Naive thymus-derived CD8-positive, alpha-beta T cell (primary cell): ENCODE measurements around the gene WEE1. TPM values are rescaled to one million over a fixed set of nuclear protein-coding genes. Genes with fewer than 3 reads are reported as not detected.

Experiments
- ATAC-seq, 2 donors: fragments of 150-1000 bp; cut with Tn5 transposase in 1 of 2; sonication (Bioruptor Pico), chemical (Tn5 transposase) in 1 of 2; 1 replicate in 1 of 2; 2 replicates in 1 of 2; pipeline ENCODE4 v1.10.0; 2021; ENCODE audit warnings: mild to moderate bottlenecking in 2 of 2, moderate library complexity in 2 of 2
- POLR2A ChIA-PET: fragments of 350-600 bp; sonication (Branson Sonifier 250); formaldehyde crosslinking; loops from one replicate; lab custom pipeline; 2021; ENCODE audit warnings: antibody characterized with exemption; lab: Charles Lee
- DNase-seq, 10 donors: peaks; one replicate each; pipeline versions ENCODE4 v3.0.0 to v3.0.0-alpha.2; 2020 to 2022
- H3K27ac Mint-ChIP-seq, 10 donors: one replicate each; pipeline ENCODE4 v1.8.0; 2020 to 2022; ENCODE audit warnings: mild to moderate bottlenecking in 10 of 10, mixed read lengths in 10 of 10, moderate library complexity in 4 of 10, inconsistent platforms in 1 of 10
- H3K27me3 Mint-ChIP-seq, 5 donors: one replicate each; pipeline ENCODE4 v1.8.0; 2021 to 2022; ENCODE audit warnings: mixed read lengths in 5 of 5
- H3K36me3 Mint-ChIP-seq, 3 donors: one replicate each; pipeline ENCODE4 v1.8.0; 2020 to 2022; ENCODE audit warnings: mixed read lengths in 3 of 3, mild to moderate bottlenecking in 2 of 3, inconsistent platforms in 1 of 3
- H3K4me1 Mint-ChIP-seq, 4 donors: one replicate each; pipeline ENCODE4 v1.8.0; 2021 to 2022; ENCODE audit warnings: mixed read lengths in 4 of 4
- H3K4me3 Mint-ChIP-seq, 10 donors: one replicate each; pipeline ENCODE4 v1.8.0; 2020 to 2022; ENCODE audit warnings: mild to moderate bottlenecking in 10 of 10, mixed read lengths in 10 of 10, moderate library complexity in 6 of 10, inconsistent platforms in 1 of 10
- H3K9me3 Mint-ChIP-seq, 9 donors: one replicate each; pipeline ENCODE4 v1.8.0; 2020 to 2022; ENCODE audit warnings: mixed read lengths in 9 of 9, mild to moderate bottlenecking in 3 of 9, inconsistent platforms in 1 of 9, moderate library complexity in 1 of 9
- polyA plus RNA-seq, 3 donors: library from polyadenylated mRNA; unstranded; fragments of 300-500 nt; fragmentation: Illumina TruSeq; gene quantifications; one replicate each; pipeline ENCODE4 v1.2.3, GENCODE V29; 2021
- total RNA-seq, 8 experiments: library from RNA in 2 of 8; stranded (reverse) in 2 of 8; gene quantifications; one replicate each; pipeline ENCODE4 v1.2.3 and lab custom pipeline; 2021 to 2026

The WEE1 gene
- total and polyA plus RNA-seq, 5 experiments from 2014 or later: 0.33 to 5.1 (median 0.77) TPM; not detected in 1

- DNase-seq (no peak), ATAC-seq (no peak)
- POLR2A ChIA-PET: interaction anchor here (0.6 to 1.4 kb wide), 2 partner anchors 9 to 31 kb away, joined by 4 to 5 read pairs; no protein-coding TSS in a partner anchor
- peaks cover 0 to 8% (median 0%) of the 10 kb centered on the region in 5 donors for H3K27me3 Mint-ChIP-seq
- H3K9me3 Mint-ChIP-seq: peaks cover 0 to 1% (median 0%) of the 10 kb centered on the region in 9 donors
- H3K36me3 Mint-ChIP-seq: peaks cover 0 to 2% (median 0%) of the 10 kb centered on the region in 3 donors
- peaks cover 10 to 29% (median 19%) of the 10 kb centered on the region in 4 donors for H3K4me1 Mint-ChIP-seq
- no peak overlapping the region for H3K27ac Mint-ChIP-seq
- H3K4me3 Mint-ChIP-seq: no peak overlapping the region
These were observed 30.7 kb downstream of the WEE1 start for GRCh38 chr11:9604134-9604533.

GRCh38 chr11:9605742-9606141, 32.3 kb downstream of the WEE1 start:
- ATAC-seq (no peak), DNase-seq (no peak)
- Mint-ChIP-seq H3K9me3 (peaks cover 0 to 1% (median 0%) of the 10 kb centered on the region in 9 donors), H3K36me3 (peaks cover 0 to 2% (median 0%) of the 10 kb centered on the region in 3 donors), H3K4me1 (peaks cover 10 to 23% (median 14%) of the 10 kb centered on the region in 4 donors), H3K27me3 (peaks cover 0 to 8% (median 0%) of the 10 kb centered on the region in 5 donors), H3K27ac (peak overlapping the region in 1 of 10 donors; percentile 7), H3K4me3 (no peak overlapping the region)
- POLR2A ChIA-PET: no interaction called here

GRCh38 chr11:9606809-9607510, 33.5 kb downstream of the WEE1 start:
- Mint-ChIP-seq H3K27ac (no peak overlapping the region), H3K27me3 (peaks cover 0 to 8% (median 0%) of the 10 kb centered on the region in 5 donors), H3K4me3 (no peak overlapping the region), H3K9me3 (no peaks in the 10 kb centered on the region), H3K4me1 (peaks cover 0 to 11% (median 6%) of the 10 kb centered on the region in 4 donors), H3K36me3 (no peaks in the 10 kb centered on the region)
- POLR2A ChIA-PET: interaction anchor here (0.6 to 0.7 kb wide), 2 partner anchors 8 to 708 kb away, joined by 3 to 4 read pairs; no protein-coding TSS in a partner anchor
- DNase-seq: no peak
- ATAC-seq: no peak

GRCh38 chr11:9607511-9607899, 34.0 kb downstream of the WEE1 start:
- H3K4me3 Mint-ChIP-seq: no peak overlapping the region
- H3K36me3 Mint-ChIP-seq: no peaks in the 10 kb centered on the region
- peaks cover 0 to 8% (median 0%) of the 10 kb centered on the region in 5 donors for H3K27me3 Mint-ChIP-seq

GRCh38 chr11:9609002-9609759, 35.7 kb downstream of the WEE1 start:
- no peaks in the 10 kb centered on the region for H3K9me3 Mint-ChIP-seq
- DNase-seq (no peak), ATAC-seq (no peak)
- no peaks in the 10 kb centered on the region for H3K36me3 Mint-ChIP-seq
- H3K4me3 Mint-ChIP-seq: no peak overlapping the region
- H3K27me3 Mint-ChIP-seq: peaks cover 0 to 8% (median 0%) of the 10 kb centered on the region in 5 donors
- POLR2A ChIA-PET: no interaction called here
- peaks cover 11 to 19% (median 13%) of the 10 kb centered on the region in 4 donors for H3K4me1 Mint-ChIP-seq
- H3K27ac Mint-ChIP-seq: no peak overlapping the region

More at GRCh38 chr11:9607511-9607899, 34.0 kb downstream of the WEE1 start:
- peaks cover 0 to 8% (median 3%) of the 10 kb centered on the region in 4 donors for H3K4me1 Mint-ChIP-seq
- ATAC-seq: no peak
- DNase-seq: no peak
- H3K9me3 Mint-ChIP-seq: no peaks in the 10 kb centered on the region
- H3K27ac Mint-ChIP-seq: no peak overlapping the region
- POLR2A ChIA-PET: interaction anchor here (0.6 to 1.0 kb wide), 3 partner anchors 8 to 707 kb away, joined by 3 to 4 read pairs (median 3); no protein-coding TSS in a partner anchor

GRCh38 chr11:9609841-9610240, 36.4 kb downstream of the WEE1 start:
- H3K36me3 Mint-ChIP-seq: no peaks in the 10 kb centered on the region
- no peak overlapping the region for H3K4me3 Mint-ChIP-seq
- no peak for DNase-seq
- no peaks in the 10 kb centered on the region for H3K9me3 Mint-ChIP-seq
- no peak for ATAC-seq
- peaks cover 16 to 26% (median 19%) of the 10 kb centered on the region in 4 donors for H3K4me1 Mint-ChIP-seq
- POLR2A ChIA-PET: no interaction called here
- H3K27me3 Mint-ChIP-seq: peaks cover 0 to 8% (median 0%) of the 10 kb centered on the region in 5 donors
- no peak overlapping the region for H3K27ac Mint-ChIP-seq

GRCh38 chr11:9613118-9613829, 39.8 kb downstream of the WEE1 start:
- peaks cover 0 to 4% (median 0%) of the 10 kb centered on the region in 5 donors for H3K27me3 Mint-ChIP-seq
- H3K4me1 Mint-ChIP-seq: peaks cover 14 to 51% (median 20%) of the 10 kb centered on the region in 4 donors
- no peaks in the 10 kb centered on the region for H3K36me3 Mint-ChIP-seq
- no peaks in the 10 kb centered on the region for H3K9me3 Mint-ChIP-seq
- peak; percentile 55 to 58 for ATAC-seq
- peak overlapping the region; percentile 90 to 99 (median 95) for H3K27ac Mint-ChIP-seq
- peak; percentile 65 to 89 (median 77) for DNase-seq
- peak overlapping the region; percentile 92 to 99 (median 96) for H3K4me3 Mint-ChIP-seq
- POLR2A ChIA-PET: interaction anchor here (0.6 to 2.1 kb wide), 9 partner anchors 10 to 689 kb away, joined by 3 to 10 read pairs (median 4); partner anchors contain the start of genes WEE1 and ZNF143

- POLR2A ChIA-PET: interaction anchor here (0.7 to 2.1 kb wide), 9 partner anchors 10 to 153 kb away, joined by 3 to 10 read pairs (median 4); partner anchors contain the start of genes WEE1 and ZNF143
- Mint-ChIP-seq H3K9me3 (no peaks in the 10 kb centered on the region), H3K36me3 (no peaks in the 10 kb centered on the region), H3K27me3 (peaks cover 0 to 4% (median 0%) of the 10 kb centered on the region in 5 donors), H3K4me1 (peaks cover 14 to 55% (median 20%) of the 10 kb centered on the region in 4 donors), H3K27ac (peak overlapping the region; percentile 90 to 99 (median 95)), H3K4me3 (peak overlapping the region; percentile 92 to 99 (median 96))
- peak; percentile 79 to 91 (median 84) for DNase-seq
- ATAC-seq: peak; percentile 84 to 87
These were observed 40.6 kb downstream of the WEE1 start for GRCh38 chr11:9613830-9614762.

- POLR2A ChIA-PET: interaction anchor here (0.7 kb wide), 1 partner anchor 8 kb away, joined by 3 read pairs; no protein-coding TSS in a partner anchor
- H3K36me3 Mint-ChIP-seq: no peaks in the 10 kb centered on the region
- ATAC-seq (no peak), DNase-seq (peak in 1 of 10 donors; percentile 48)
- peaks cover 14 to 61% (median 20%) of the 10 kb centered on the region in 4 donors for H3K4me1 Mint-ChIP-seq
- no peaks in the 10 kb centered on the region for H3K9me3 Mint-ChIP-seq
- peak overlapping the region in 7 of 10 donors; percentile 36 to 97 (median 90) for H3K27ac Mint-ChIP-seq
- peaks cover 0 to 4% (median 0%) of the 10 kb centered on the region in 5 donors for H3K27me3 Mint-ChIP-seq
- H3K4me3 Mint-ChIP-seq: peak overlapping the region; percentile 83 to 99 (median 94)
These were observed 41.6 kb downstream of the WEE1 start for GRCh38 chr11:9615031-9615451.

GRCh38 chr11:9616042-9616675, 42.7 kb downstream of the WEE1 start:
- POLR2A ChIA-PET: interaction anchor here (0.5 kb wide), 1 partner anchor 27 kb away, joined by 3 read pairs; no protein-coding TSS in a partner anchor
- ATAC-seq (no peak), DNase-seq (no peak)
- Mint-ChIP-seq H3K4me3 (peak overlapping the region in 1 of 10 donors; percentile 12), H3K4me1 (peaks cover 14 to 63% (median 20%) of the 10 kb centered on the region in 4 donors), H3K9me3 (no peaks in the 10 kb centered on the region), H3K27ac (peak overlapping the region in 3 of 10 donors; percentile 22 to 97 (median 54)), H3K36me3 (no peaks in the 10 kb centered on the region), H3K27me3 (peaks cover 0 to 4% (median 0%) of the 10 kb centered on the region in 5 donors)
